Stimulated activated CD8-positive, alpha-beta memory T cell treated with anti-CD3 and anti-CD28 coated beads, Interleukin-7, amount 100 ng/mL, for 24 hours (primary cell): ENCODE results near the gene CCDC83.
"Not testable (repeated sequence)": the region's sequence is repeated elsewhere in the genome, so short reads cannot be mapped to it uniquely, and the experiment has no call there.

Source experiments
- DNase-seq: peaks from one replicate; pipeline ENCODE4 v3.0.0-alpha.2; 2020; ENCODE audit warnings: low read depth

The CCDC83 gene

DNA sequence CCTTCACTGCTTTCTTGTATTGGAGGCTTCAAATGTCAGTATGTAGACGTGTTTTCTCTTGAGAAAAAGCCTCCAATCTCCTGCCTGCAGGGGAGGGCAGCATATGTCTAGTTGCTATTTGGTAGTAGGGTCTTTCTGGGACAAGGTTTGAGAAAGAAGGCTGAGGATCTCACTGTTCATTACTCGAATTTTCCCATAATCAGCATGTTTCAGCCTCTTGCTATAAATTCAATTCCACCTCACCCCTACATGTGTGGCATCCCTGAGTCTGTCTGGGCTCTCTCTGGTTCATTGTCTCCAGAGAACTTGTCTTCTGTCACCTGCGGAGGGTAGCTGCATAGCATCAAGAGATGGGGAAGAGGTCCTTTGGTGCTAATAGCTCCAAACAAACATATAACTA, 19.5 kb upstream of the CCDC83 start:
- no peak for DNase-seq

DNA sequence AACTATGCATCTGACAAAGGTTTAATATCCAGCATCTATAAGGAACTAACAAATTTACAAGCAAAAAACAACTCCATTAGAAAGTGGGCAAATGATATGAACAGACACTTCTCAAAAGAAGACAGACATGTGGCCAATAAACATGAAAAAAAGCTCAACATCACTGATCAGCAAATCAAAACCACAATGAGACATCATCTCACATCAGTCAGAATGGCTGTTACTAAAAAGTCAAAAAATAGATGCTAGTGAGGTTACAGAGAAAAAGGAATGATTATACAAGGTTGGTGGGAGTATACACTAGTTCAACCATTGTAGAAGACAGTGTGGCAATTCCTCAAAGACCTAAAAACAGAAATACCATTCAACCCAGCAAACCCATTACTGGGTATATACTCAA, 14.3 kb upstream of the CCDC83 start:
- not testable (repeated sequence) for DNase-seq

DNA sequence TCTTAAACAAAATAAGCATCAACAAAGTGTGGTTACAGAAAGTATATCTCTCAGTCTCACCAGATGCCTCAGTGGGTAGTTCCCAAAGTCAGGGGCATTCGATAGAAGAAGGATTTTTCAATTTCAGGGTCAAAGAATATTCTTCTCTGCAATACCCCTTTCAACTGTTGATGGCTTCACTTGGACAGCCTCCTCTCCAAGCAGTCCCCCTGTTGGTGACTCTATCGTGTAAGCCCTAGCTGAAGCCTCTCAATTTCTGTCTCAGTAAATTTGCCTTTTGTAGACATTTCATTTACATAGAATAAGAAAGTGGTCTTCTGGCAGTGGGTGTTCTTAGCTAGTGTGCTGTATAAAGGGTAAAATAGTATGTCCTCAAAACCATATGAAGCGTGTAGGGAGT, 11.3 kb upstream of the CCDC83 start:
- no peak for DNase-seq

DNA sequence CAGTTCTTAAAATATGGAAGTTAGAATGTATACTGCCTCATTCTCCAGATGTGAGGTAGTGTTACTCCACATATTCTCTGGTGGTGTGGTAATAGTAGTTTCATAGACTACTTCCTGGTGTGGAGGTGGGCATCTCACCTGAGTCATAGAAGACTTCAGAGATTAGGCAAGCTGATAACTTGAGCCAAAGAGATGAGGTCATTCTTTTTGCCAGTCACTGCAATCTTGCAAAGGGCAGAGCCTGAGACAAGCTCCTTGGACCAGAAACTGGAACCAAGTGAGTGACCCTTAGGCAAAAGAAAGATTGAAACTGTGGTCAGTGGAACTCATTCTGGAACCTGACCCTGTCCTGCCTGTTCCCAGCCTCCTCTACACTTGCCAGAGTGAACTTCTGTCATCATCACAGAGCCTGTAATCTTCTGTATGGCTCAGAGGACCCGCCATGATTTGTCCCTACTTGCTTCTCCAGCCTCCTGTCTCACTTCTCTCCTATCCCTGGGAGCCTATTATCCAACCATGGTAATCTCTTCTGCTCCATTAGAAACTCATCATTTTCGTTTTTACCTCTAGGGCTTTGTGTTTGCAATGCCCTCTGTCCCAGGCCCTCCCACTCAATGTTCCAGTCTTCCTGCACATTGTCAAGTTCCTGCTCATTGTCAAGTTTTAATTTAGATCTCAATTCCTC, 10.6 kb upstream of the CCDC83 start:
- DNase-seq = no peak

DNA sequence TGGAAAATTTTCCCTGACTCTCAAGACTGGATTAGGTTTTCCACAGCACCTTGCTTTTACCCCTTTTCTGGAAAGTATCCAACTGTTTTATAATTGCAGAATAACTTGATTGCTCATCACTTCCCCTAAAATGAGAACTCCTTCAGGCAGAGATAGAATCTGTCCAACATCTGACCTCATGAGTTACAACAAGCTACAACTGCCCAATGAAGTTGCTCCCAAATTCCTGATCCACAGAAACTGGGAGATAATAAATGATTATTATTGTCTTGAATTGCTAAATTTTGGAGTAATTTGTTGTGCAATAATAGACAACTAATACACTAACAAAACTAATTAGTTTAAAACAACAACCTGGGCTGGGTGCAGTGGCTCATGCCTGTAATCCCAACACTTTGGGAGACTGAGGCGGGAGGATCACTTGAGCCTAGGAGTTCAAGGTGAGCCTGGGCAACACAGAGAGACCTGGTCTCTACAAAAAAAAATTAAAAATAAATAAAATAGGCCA, 10.0 kb upstream of the CCDC83 start:
- DNase-seq = no peak

DNA sequence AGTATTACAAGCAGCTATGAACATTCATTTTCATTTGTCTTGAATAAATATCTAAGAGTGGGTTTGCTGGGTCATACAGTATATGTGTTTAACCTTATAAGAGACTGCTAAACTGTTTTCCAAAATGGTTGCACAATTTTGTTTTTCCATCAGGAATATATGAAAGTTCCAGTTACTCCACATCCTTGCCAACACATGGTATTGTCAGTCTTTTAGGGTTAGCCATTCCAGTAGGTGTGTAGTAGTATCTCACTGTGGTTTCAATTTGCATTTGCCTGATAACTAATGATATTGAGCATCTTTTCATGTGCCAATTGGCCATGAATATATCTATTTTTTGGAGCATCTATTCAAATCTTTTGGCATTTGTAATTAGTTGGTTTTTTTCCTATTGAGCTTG, 7.7 kb upstream of the CCDC83 start:
- no peak for DNase-seq

DNA sequence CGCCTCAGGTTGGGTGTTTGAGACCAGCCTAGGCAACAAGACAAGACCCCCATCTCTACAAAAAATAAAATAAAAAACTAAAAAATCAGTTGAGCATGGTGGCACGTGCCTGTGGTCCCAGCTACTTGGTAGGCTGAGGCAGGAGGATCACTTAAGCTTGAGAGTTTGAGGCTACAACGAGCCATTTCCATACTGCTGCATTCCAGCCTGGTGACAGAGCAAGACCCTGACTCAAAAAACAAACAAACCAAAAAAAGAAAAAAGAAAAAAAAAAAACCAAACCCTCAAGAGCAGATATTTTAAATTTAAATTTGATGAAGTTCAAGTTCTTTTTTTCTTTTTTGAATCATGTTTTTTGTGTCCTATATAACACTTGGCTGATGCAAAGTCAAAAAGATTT, 7.2 kb upstream of the CCDC83 start:
- DNase-seq = no peak

DNA sequence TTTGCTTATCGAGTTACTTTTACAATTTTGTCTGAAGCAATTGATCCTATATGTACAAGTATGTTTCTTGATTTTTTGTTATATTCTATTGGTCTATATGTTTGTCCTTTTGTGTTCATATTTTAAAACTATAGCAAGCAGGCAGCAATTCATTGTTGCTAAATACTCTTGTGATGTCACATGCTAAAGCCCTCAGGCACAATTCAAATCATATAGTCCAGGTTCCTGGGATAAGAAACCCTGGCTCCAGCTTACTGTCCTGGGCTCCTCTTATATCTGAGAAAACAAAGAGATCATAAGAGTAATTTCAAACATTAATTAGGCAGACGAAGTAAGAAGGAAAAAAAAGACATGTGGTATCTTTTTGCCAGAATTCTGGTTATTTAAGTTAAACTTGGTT, 6.6 kb upstream of the CCDC83 start:
- no peak for DNase-seq

DNA sequence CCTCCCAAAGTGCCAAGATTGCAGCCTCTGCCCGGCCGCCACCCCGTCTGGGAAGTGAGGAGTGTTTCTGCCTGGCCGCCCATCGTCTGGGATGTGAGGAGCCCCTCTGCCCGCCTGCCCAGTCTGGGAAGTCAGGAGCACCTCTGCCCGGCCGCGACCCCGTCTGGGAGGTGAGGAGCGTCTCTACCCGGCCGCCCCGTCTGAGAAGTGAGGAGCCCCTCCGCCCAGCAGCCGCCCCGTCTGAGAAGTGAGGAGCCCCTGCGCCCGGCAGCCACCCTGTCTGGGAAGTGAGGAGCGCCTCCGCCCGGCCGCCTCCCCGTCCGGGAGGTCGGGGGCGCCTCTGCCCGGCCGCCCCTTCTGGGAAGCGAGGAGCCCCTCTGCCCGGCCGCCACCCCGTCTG, 2.4 kb upstream of the CCDC83 start:
- DNase-seq = not testable (repeated sequence)

DNA sequence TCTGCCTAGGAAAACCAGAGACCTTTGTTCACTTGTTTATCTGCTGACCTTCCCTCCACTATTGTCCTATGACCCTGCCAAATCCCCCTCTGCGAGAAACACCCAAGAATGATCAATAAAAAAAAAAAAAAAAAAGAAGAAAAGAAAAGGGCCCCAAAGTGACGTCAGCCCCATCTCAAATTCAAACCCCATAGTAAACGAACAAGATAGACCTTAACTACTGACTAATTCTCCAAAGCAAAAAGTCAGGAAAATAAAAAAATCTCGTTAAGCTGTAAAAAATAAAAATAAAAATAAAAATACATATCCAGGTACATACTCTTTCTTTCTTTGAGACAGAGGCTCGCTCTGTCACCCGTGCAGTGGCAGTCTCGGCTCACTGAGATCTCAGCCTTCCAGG, 1.6 kb upstream of the CCDC83 start:
- not testable (repeated sequence) for DNase-seq

DNA sequence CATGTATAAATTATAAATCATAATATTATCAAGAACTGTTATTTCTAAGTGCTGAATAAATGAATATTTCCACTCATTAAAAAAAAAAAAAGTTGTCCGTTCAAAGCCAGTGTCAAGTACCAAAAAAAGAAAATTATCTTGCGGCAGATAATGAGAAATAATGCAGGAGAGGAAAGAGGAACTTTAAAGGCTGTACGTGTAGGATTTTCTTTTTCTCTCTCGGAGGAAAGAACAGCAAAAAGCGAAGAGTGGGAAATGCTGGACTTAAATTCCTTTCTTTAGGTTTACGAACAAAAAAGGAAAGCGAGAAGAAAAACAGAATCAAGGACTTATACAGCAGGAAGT, 999 bp upstream of the CCDC83 start:
- no peak for DNase-seq

DNA sequence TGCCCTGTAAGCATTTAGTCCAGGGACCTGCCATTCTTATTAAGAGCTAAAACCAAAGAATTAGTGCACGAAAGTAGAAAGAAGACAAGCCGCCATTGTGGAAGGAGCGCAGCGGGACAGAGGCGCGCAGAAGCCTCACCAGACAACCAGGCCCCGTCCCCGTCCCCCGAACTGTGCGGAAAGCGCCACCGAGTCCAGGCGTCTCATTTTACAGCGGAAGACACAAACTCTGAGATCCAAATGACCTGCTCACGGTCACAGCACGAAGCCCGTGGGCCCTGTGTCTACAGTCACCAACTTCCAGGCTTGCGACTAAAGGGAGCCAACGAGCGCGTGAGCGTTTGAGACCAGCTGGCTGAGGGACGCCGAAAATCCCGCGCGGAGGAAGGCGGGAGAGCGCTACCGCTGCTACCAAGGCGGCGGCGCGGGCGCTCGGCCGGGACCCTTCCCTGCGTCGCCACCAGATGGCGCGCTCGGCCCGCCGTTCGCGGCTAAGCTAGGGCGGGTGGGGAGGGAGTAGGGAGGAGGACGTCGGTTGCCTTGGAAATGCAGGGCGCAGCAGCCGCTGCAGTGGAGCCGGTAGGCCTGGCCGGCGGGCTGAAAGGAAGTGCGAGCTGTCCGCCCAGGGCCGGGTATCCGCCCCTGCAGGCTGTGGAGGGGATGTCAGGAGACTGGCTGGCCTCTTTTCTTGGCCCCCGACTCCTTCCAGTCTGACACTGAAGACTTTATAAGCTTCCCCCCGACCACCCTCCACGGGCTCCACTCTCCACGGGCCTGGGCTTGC, 434 bp upstream of the CCDC83 start:
- peak; percentile 81 for DNase-seq

DNA sequence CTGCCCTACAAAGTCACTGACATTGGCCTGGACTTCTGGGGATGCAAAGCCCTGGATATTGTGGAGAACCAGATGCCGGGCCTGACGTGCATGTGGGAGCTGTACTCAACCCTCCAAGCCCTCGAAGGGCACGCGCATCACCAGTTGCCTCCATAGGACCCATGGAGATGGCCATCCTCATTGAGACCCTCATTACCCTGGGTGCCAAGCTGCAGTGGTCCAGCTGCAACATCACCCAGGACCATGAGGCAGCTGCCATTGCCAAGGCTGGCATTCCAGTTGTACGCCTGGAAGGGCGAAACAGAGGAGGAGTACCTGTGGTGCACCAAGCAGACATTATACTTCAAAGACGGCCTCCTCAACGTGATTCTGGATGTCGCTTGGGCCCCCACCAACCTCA, 1.9 kb downstream of the CCDC83 start:
- no peak for DNase-seq

DNA sequence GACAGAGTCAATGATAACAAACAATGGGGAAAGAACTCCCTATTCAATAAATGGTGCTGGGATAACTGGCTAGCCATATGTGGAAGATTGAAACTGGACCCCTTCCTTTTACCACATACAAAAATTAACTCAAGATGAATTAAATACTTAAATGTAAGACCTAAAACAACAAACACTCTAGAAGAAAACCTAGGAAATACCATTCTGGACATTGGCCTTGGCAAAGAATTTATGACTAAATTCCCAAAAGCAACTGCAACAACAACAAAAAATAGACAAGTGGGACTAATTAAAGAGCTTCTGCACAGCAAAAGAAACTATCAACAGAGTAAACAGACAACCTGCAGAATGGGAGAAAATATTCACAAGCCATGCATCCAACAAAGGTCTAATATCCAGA, 4.4 kb downstream of the CCDC83 start:
- not testable (repeated sequence) for DNase-seq

DNA sequence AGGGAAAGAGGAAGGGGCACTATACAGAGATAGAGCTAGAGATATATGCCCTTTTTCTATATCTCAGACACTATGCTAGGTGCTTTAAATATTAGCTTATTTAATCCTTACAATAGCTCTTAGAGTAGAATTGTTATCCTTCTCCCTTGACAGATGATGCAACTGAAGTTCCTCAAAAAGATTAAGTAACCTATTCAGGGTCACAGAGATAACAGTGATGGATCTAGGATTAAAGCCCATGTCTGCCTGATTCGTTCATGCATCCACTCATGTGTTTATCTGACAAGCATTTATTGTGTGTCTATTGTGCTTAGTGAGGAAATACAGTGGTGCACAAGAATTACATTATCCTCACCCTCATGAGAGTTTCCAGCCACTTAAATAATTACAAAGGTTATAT, 8.7 kb downstream of the CCDC83 start:
- no peak for DNase-seq

DNA sequence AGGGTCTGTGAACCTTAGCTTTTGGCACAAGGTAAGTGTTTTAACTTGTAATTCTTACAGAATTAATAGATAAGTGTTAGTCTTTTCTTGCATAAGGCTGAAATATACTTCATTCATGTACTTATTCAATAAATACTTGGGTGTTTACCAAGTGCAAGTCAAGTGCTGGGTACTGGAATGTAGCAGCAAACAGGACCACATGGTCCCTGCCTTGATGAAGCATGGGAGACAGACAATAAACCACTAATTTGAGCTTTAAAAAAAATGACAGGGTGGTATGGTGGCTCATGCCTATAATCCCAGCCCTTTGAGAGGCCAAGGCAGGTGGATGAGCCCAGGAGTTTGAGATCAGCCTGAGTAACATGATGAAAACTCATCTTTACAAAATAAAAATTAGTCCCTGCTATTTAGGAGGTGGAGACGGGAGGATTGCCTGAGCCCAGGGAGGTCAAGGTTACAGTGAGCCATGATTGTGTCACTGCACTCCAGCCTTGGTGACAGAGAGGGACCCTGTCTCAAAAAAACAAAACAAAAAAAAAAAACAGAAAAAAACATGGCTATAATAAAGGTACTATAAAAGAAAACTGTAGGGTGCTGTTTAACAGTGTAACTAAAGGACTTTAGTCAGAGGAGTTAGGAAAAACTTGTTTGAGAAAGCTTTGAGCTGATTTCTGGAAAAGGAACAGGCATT, 11.1 kb downstream of the CCDC83 start:
- no peak for DNase-seq

DNA sequence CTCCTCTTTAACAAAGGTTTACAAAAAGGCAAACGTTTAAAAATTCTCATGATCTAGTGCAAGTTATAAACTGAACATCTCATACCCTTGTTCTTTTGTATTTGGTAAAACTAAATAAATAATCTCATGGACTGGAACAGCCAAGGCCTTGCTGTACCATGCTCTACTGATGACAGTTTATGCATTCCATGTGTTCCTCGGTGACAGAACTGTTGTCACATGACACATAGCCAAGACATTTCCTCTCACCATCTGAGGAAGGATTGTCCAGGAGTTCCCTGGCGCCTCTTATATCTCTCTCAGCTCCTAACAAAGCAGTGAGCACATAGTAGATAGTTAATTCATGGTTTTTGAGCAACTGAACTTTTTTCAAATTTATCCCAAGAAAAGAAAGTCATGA, 12.6 kb downstream of the CCDC83 start:
- DNase-seq = no peak

DNA sequence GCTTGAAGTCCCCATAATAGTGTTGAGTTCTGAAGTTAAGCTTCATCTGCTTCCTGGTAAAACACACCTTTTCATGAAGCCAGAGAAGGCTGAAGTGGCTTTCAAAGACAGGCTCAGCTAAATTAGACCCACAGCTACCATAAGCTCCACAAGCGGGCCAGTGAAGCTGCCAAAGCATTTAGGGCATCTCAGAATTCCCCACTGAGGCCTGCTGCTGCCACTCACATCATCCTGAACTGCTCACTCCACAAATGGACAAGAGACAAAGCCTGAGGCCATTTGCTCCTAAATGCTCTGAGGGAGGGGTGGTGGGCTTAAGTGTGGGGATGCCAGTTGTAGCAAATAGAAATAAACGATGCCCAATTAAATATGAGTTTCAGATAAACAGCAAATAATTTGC, 14.6 kb downstream of the CCDC83 start:
- no peak for DNase-seq

DNA sequence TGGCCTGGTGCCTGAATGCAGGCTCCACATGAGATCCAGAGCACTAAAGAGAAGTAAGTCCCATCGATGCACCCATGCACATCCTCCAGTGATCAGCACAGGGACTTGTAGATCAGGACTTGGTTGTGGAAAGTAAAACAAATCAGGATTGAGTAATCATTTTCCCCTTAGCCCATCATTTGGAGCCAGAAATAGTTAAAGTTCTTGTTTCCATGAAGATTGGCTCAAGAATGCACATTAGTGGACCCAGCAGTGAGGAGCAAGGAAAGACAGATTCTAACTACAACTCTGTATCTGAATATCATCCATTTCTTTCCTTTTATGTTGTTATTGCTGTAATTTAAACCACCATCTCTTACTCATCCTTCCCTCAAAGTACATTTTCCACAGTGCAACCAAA, 19.1 kb downstream of the CCDC83 start:
- DNase-seq = no peak

DNA sequence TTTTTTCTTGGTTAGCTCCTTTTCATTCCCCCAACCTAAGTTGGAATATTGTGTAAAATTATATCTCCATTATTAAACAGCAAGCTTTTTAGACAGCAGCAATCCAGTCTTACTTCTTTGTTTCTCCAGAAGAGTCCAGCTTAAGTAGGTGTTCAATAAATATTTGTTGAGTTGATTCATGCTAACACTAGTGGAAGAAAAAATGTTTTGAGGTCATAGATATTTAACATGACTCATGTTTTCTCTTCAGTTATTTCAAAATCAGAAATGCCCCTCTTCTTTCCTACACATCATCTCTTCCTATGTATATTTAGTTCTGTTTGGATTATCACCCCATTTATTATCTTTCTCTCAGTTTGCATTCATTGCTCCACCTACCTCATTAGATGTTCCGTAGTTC, 20.3 kb downstream of the CCDC83 start:
- no peak for DNase-seq

DNA sequence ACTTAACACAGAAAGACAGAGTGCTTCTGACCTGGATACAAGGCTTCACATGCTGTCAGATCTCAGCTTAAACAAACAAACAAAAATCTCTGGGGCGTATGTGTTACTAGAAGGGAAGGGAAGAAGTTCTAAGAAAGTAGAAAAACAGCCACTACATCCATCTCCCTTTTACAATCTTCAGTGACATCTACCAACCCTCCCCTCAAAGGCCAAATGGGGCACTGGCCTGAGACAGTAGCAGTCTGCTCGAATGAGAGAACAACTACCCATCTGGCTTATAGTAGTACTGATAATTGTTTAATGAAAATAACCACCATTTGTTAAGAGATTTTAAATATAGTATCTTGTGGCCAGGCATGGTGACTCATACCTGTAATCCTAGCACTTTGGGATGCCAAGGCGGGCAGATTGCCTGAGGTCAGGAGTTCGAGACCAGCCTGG, 29.4 kb downstream of the CCDC83 start:
- no peak for DNase-seq

DNA sequence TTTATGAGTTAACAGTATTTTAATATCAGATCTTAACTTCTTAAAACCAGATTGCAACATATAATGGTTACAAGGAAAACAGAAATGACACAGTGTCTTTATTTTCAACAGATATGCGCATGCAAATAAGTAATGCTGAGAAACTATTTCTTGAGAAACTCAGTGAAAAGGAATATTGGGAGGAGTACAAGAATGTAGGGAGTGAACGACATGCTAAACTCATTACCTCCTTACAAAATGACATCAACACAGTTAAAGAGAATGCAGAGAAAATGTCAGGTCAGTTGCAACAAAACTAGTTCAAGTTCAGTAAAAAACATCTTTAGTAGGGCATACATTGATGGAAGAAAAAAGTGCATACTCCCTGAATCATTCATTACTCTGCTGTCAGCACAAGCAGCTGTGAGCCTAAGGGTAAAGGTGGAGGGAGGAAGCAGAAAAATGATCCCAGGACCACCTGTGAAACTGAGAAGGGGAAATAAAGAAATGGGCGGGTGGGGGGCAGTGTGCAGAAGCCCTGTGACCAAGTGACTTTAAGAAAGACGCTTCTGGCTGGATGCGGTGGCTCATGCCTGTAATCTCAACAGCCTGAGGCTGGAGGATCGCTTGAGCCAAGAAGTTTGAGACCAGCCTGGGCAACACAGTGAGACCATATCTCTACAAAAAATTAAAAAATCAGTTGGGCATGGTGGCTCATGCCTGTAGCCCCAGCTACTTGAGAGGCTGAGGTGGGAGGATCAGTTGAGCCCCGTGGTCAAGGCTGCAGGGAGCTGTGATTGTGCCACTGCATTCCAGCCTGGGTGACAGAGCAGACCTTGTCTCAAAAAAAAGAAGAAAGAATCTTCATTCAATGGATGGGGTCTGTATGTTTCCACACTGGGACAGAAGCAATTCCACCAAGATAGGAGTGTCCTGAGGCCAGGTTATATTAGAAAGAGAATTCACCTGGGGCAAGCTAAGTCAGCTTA, 31.2 kb downstream of the CCDC83 start:
- DNase-seq = no peak
